ENCODE measurements around the gene SLC9A1. TPM values are rescaled to one million over a fixed set of nuclear protein-coding genes. Genes with fewer than 3 reads are reported as not detected.

Gene SLC9A1
- total RNA-seq, 2 experiments from 2014 or later: 14.2 to 19.0 TPM

GRCh38 chr1:27109103-27109822 is 45.7 kb downstream of the SLC9A1 start:
- peaks cover 13% of the 10 kb centered on the region for H3K36me3 ChIP-seq (ENCODE audit: insufficient read depth, low read length)
- intact Hi-C loops (cut with DNase I, micrococcal nuclease): no loop called here
- peaks cover 19% of the 10 kb centered on the region for H3K36me3 Mint-ChIP-seq (ENCODE audit: low read depth)
- no peaks in the 10 kb centered on the region for H3K27me3 ChIP-seq (ENCODE audit: control insufficient read depth in 1 of 2, insufficient read depth in 2 of 2, low read length in 2 of 2)
- H3K27ac Mint-ChIP-seq: peak overlapping the region; percentile 70
- H3K27ac ChIP-seq (ENCODE audit: low read depth in 1 of 2, low read length in 2 of 2): no peak overlapping the region
- TF ChIP-seq CTCF (IDR thresholded peaks at IDR 0.05): no peak
- peaks cover 47% of the 10 kb centered on the region for H3K4me1 ChIP-seq (ENCODE audit: insufficient read depth, low read length)
- DNase-seq: peak in 3 of 14 experiments; percentile 28 to 45 (median 39)
- ChIA-PET POLR2A (no interaction called here), CTCF (no interaction called here)
- H3K4me3 ChIP-seq (ENCODE audit: low read length): no peak overlapping the region
- no peaks in the 10 kb centered on the region for H3K27me3 Mint-ChIP-seq
- H3K9me3 Mint-ChIP-seq: no peaks in the 10 kb centered on the region
- no peak overlapping the region for H3K4me3 Mint-ChIP-seq
- ATAC-seq (ENCODE audit: poor library complexity): no peak
- no peaks in the 10 kb centered on the region for H3K9me3 ChIP-seq (ENCODE audit: control insufficient read depth in 1 of 2, insufficient read depth in 1 of 2, low read length in 2 of 2)
- H3K4me1 Mint-ChIP-seq (ENCODE audit: low read depth): peaks cover 40% of the 10 kb centered on the region

- H3K4me1 ChIP-seq (ENCODE audit: insufficient read depth, low read length): peaks cover 40% of the 10 kb centered on the region
- H3K4me3 Mint-ChIP-seq: no peak overlapping the region
- TF ChIP-seq CTCF (IDR thresholded peaks at IDR 0.05): no peak
- no peaks in the 10 kb centered on the region for H3K9me3 Mint-ChIP-seq
- DNase-seq: no peak
- H3K4me1 Mint-ChIP-seq (ENCODE audit: low read depth): peaks cover 33% of the 10 kb centered on the region
- POLR2A ChIA-PET: no interaction called here
- H3K27me3 ChIP-seq (ENCODE audit: control insufficient read depth in 1 of 2, insufficient read depth in 2 of 2, low read length in 2 of 2): no peaks in the 10 kb centered on the region
- no peaks in the 10 kb centered on the region for H3K27me3 Mint-ChIP-seq
- CTCF ChIA-PET: no interaction called here
- H3K36me3 Mint-ChIP-seq (ENCODE audit: low read depth): peaks cover 19% of the 10 kb centered on the region
- H3K9me3 ChIP-seq (ENCODE audit: control insufficient read depth in 1 of 2, insufficient read depth in 1 of 2, low read length in 2 of 2): no peaks in the 10 kb centered on the region
- H3K36me3 ChIP-seq (ENCODE audit: insufficient read depth, low read length): peaks cover 15% of the 10 kb centered on the region
- intact Hi-C loops (cut with DNase I, micrococcal nuclease): no loop called here
- H3K4me3 ChIP-seq (ENCODE audit: low read length): no peak overlapping the region
- no peak overlapping the region for H3K27ac ChIP-seq (ENCODE audit: low read depth in 1 of 2, low read length in 2 of 2)
- no peak for ATAC-seq (ENCODE audit: poor library complexity)
- no peak overlapping the region for H3K27ac Mint-ChIP-seq
Measured at GRCh38 chr1:27108588-27108987, 46.3 kb downstream of the SLC9A1 start.

GRCh38 chr1:27106561-27107323 is 48.2 kb downstream of the SLC9A1 start:
- TF ChIP-seq CTCF (IDR thresholded peaks at IDR 0.05): no peak
- H3K27me3 Mint-ChIP-seq: no peaks in the 10 kb centered on the region
- no peak overlapping the region for H3K27ac Mint-ChIP-seq
- no peak overlapping the region for H3K4me3 Mint-ChIP-seq
- ATAC-seq (ENCODE audit: poor library complexity): no peak
- Histone ChIP-seq H3K4me3 (ENCODE audit: low read length) (no peak overlapping the region), H3K4me1 (ENCODE audit: insufficient read depth, low read length) (peaks cover 30% of the 10 kb centered on the region), H3K36me3 (ENCODE audit: insufficient read depth, low read length) (peaks cover 17% of the 10 kb centered on the region), H3K27ac (ENCODE audit: low read depth in 1 of 2, low read length in 2 of 2) (no peak overlapping the region), H3K27me3 (ENCODE audit: control insufficient read depth in 1 of 2, insufficient read depth in 2 of 2, low read length in 2 of 2) (no peaks in the 10 kb centered on the region), H3K9me3 (ENCODE audit: control insufficient read depth in 1 of 2, insufficient read depth in 1 of 2, low read length in 2 of 2) (no peaks in the 10 kb centered on the region)
- H3K4me1 Mint-ChIP-seq (ENCODE audit: low read depth): peaks cover 15% of the 10 kb centered on the region
- POLR2A ChIA-PET: no interaction called here
- peaks cover 20% of the 10 kb centered on the region for H3K36me3 Mint-ChIP-seq (ENCODE audit: low read depth)
- no peaks in the 10 kb centered on the region for H3K9me3 Mint-ChIP-seq
- peak in 1 of 14 experiments; percentile 50 for DNase-seq
- CTCF ChIA-PET: no interaction called here
- intact Hi-C loops (cut with DNase I, micrococcal nuclease): no loop called here
